NCI-H1417 (cell line): ENCODE results near the gene SOX18.
A peak's percentile ranks its signal among the peaks of the same experiment; 100 is the strongest.
"Not testable (repeated sequence)": the region's sequence is repeated elsewhere in the genome, so short reads cannot be mapped to it uniquely, and the experiment has no call there.

Source experiments
- DNase-seq, 3 experiments: peaks; one replicate each; lab custom pipeline; 2025; lab: John Stamatoyannopoulos, UW

The SOX18 gene

GRCh38 chr20:64023361-64024140, 25.9 kb downstream of the SOX18 start:
- DNase-seq, result no peak

DNA sequence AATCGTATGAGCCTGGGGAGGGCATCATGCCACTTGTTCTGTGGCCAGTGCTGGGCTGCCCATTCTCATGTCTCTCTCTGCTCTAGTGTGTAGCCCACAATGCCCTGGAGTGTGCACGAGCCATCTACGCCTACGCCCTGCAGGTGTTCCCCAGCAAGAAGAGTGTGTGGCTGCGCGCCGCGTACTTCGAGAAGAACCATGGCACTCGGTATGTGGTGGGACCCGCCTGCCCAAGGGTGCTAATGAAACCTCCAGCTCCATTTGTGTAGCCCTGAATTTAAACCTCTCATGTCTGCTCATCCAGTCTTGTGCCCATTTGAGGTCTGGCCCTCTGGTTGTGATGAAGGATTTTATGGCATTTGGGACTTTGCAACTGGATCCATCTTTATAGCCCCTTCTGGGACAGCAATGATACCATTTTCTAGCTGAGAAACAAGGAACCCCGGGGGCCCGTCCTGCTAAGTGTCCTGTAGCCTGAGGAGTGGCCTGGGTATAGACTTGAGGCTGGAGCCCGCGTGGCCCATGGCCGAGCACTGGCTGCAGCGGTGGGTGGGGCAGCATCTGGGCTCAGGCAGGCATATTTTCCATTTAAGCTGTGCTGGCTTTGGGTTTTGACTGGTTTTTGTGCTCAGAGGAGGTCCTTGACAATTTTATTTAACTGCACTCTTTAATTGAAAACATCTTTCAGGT, 26.6 kb downstream of the SOX18 start:
- no peak for DNase-seq

GRCh38 chr20:64021124-64021975, 28.1 kb downstream of the SOX18 start:
- no peak for DNase-seq

DNA sequence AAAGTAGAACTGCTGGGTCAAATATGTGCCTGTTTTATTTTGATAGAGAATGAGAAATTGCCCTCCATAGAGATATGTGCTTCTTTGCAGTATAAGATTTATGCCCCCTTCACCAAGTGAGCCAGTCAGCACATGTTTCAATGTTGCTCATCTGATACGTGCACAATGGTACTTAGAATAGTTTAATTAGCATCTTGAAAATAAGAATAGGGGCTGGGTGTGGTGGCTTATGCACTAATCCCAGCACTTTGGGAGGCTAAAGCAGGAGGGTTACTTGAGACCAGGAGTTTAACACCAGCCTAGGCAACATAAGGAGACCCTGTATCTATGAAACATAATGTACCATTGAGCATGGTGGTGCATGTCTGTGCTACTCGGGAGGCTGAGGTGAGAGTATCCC, 33.8 kb downstream of the SOX18 start:
- DNase-seq, result no peak

GRCh38 chr20:64012385-64013154, 36.9 kb downstream of the SOX18 start:
- not testable (repeated sequence) for DNase-seq

DNA sequence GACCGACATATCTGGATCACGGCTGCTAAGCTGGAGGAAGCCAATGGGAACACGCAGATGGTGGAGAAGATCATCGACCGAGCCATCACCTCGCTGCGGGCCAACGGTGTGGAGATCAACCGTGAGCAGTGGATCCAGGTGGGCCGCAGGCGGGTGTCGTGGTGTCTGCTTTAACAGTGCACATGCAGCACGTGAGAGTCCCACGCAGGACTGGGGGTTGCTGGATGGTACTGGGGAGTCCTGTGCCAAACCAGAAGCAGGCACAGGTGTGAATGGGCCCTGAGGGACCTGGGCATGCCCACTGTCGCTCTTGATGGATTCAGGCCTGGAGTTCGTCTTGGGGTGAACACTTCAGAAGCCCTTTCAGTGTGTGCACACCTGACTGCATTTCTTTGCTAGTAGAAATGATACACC, 38.1 kb downstream of the SOX18 start:
- DNase-seq, result no peak

DNA sequence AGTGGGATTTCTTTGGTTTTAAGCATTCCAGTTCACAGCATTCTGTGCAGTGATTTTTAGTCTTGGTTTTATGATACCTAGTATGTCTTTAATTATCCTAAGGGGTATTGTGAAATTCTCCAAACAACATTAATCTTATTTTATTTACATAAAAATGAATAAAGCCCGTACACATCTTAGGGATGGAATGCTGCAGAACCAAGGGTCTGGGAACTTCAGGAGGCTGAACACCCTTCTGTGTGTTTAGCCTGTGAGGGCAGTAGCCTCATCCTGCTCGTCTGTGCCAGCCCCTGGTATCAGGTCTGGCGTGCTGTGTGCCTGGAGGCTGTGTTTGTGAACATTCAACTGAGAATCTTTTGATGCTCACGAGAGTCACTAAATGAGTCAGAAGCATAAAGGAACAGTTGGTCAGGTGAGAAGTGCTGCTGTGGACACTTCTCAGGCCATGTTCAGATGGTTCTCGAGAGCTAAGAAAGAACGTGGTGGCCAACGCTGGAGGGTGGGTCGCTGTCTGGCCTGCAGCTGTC, 38.7 kb downstream of the SOX18 start:
- DNase-seq, result no peak

GRCh38 chr20:64009811-64010387, 39.5 kb downstream of the SOX18 start:
- DNase-seq, result no peak

GRCh38 chr20:64006902-64007301, 42.5 kb downstream of the SOX18 start:
- DNase-seq, result peak; percentile 21 to 73 (median 57)

GRCh38 chr20:64006490-64006889, 42.9 kb downstream of the SOX18 start:
- no peak for DNase-seq

DNA sequence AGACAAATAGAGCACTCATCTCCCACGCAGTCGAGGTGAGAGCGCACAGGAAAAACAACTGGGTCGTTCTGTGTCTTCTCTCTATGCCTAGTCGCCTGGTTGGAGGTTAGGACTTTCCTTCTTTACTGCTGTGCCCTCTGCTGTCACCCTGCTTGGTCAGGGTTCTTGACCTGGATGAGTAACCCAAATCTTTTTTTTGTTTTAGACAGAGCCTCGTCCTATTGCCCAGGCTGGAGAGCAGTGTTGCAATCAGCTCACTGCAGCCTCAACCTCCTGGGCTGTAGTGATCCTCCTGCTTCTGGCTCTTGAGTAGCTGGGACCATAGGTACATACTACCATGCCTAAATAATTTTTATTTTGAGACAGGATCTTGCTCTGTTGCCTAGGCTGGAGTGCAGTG, 44.0 kb downstream of the SOX18 start:
- DNase-seq, result no peak

DNA sequence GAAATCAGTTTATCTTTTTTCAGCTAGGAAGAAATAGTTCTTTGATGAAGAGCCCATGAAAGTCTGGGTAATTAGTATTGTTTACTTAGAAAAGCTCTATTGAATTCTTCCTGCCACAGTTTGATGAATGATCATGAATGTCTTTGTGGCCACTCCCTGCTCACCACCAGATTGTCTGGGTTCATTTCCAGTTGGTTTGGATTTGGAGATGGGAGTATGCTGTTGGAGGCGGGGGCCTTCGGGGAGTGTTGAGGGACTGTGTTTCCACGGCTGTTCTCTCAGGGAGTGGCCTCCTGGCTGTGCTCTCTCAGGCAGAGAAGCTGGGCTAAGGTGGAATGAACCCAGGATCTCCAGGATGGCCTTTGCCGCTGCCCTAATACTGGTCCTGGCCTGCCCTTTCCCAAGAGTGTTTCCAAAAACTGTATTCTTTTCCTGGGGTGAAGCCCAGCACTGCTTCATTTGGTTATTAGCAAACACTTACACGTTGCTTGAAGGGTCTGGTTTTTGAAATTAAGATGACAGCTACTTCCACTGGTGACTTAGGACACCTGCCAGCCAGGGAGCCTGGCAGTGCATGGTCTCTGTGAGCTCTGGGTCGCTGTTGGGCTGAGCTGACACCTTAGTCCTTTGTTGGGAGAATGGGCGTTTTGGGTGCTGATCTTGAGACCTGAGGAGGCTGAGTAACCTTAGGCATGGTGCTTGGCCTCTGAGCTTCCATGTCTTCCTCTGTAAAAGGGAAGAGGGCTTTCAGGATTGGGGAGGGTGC, 45.3 kb downstream of the SOX18 start:
- peak; percentile 45 to 92 (median 72) for DNase-seq

DNA sequence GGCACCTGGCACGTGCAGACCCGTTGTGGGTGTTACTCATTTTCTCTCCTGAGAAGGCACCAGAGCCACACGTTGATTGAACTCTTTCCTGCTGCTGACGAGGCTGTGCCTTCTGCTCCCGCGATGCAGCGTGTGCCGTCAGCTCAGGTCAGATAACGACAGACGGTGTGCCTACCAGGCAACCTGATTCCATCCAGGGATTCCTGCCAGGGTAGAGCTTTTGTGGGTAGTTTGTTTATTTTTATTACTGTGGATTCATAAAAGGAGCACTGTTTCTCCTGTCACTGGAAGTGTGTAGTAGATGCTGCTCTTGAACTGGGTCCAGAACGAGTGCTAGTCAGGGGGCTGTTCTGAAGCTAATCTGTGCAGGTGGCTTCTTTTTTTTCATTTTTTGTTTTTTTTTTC, 47.8 kb downstream of the SOX18 start:
- peak in 2 of 3 experiments; percentile 14 to 67 for DNase-seq

- no peak for DNase-seq
These were observed 48.5 kb downstream of the SOX18 start for GRCh38 chr20:64000906-64001305.
